Measurements from ENCODE around the gene ARL8A.
"Not testable (repeated sequence)": the region's sequence is repeated elsewhere in the genome, so short reads cannot be mapped to it uniquely, and the experiment has no call there.

The ARL8A gene

DNA sequence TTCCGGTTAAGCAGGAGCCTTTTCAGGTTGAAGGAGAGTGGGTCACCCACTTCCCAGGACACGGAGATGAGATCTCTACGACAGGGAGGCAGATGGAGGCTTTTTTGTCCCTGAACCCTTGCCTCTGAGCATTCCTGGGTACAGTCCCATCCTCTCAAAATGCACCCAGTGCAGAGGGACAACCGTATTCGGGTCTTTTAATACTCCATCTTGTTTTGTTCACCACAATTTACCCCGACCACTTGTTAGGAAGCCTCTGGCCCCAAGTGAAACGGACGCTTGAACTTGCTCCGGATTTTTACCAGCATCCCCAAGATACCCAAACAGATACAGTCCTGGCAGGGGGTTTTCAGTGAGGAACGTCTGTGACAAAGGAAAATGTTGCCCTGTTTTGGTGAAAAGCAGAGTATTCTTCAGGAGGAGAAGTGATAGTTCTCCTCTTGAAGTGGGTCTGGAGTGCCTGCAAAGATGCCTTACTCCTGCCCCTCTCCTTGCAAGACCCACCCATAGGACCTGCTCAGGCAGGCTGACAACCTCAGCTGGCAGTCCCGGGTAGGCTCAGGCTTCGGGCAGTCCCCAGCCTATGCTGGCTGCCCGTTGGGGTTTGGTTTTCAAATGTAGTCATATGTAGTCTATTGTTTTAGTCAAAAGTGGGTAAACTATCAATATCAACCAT lies 669 bp upstream of the ARL8A start:
- in situ Hi-C loops (cut with MboI; ENCODE audit: low pct_unique_long_range_greater_than_20kb, low sequenced_read_pairs, unreplicated experiment): no loop called here
- peak; percentile 64 for DNase-seq (ENCODE audit: low spot score)
- TF ChIP-seq, protein P1, sequence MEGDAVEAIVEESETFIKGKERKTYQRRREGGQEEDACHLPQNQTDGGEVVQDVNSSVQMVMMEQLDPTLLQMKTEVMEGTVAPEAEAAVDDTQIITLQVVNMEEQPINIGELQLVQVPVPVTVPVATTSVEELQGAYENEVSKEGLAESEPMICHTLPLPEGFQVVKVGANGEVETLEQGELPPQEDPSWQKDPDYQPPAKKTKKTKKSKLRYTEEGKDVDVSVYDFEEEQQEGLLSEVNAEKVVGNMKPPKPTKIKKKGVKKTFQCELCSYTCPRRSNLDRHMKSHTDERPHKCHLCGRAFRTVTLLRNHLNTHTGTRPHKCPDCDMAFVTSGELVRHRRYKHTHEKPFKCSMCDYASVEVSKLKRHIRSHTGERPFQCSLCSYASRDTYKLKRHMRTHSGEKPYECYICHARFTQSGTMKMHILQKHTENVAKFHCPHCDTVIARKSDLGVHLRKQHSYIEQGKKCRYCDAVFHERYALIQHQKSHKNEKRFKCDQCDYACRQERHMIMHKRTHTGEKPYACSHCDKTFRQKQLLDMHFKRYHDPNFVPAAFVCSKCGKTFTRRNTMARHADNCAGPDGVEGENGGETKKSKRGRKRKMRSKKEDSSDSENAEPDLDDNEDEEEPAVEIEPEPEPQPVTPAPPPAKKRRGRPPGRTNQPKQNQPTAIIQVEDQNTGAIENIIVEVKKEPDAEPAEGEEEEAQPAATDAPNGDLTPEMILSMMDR (IDR thresholded peaks at IDR 0.05; ENCODE audit: extremely low read depth, insufficient read depth, missing control alignments): no peak

DNA sequence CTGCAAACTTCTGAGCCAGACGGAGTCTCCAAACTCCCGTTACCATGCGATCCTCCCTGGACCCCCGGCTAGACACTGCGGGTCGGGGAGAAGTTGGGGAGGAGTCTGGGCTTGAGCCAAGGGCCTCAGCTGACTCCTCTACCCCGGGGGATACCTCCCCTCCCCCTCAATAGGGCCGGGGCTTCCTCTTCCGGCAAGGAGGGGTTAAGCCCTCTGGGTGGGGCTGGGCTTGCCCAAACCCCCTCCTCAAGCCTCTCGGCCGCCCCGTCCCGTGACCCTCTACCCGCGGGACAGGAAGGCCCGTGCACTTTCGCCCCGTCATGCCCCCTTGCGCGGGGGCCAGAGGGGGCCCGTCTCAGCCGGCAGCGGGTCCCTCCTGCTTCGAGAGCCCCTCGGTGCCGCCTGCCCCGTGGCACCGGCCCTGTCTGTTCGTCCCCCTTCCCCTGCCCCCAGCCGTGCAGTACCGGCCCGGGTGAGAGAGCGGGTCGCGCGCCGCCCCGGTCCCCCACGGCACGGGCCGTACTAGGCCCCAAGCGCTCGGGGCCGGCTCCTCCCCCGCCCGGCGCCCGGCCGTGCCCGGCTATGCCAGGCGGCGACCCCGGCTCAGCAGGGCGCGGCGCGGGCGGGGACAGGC lies 652 bp downstream of the ARL8A start:
- in situ Hi-C loops (cut with MboI; ENCODE audit: low pct_unique_long_range_greater_than_20kb, low sequenced_read_pairs, unreplicated experiment): no loop called here
- DNase-seq (ENCODE audit: low spot score): peak; percentile 80
- TF ChIP-seq, protein P1 (IDR thresholded peaks at IDR 0.05; ENCODE audit: extremely low read depth, insufficient read depth, missing control alignments): no peak

DNA sequence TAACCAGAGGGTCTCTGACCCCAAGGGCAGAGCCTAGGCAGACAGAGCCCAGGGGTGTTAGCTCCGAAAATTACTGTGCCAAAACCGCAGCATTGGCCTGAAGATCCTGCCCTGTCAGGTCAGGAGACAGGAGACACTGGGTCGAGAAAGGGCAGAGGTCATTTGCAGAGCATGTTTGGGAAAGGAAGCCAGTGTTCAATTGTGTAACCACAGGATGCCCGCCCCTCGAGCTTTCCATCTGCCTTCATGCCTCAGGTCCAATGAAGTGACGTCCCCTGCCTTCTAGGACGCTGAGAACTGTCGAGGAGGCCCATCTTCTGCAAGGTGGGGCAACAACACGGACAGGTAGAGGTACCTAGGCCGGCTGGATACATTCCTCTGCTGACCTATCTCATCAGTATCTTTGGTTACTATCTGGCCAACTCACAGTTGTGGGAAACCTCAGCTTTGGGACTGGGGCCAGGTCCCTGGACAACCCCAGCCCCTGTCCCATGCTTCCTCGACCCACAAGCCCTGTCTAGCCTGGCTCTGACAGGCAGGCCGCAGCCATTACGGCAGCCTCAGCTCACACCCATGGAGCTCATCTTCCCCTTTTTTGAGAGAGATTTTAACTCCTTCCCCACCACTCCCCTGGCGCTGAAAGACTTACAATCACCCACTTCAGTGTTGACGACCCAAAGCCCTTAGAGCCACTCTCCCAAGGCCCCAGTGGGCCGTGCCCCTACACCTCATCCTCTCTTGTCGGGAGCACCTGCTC lies 1.3 kb downstream of the ARL8A start:
- peak; percentile 59 for DNase-seq (ENCODE audit: low spot score)
- in situ Hi-C loops (cut with MboI; ENCODE audit: low pct_unique_long_range_greater_than_20kb, low sequenced_read_pairs, unreplicated experiment): no loop called here
- TF ChIP-seq, protein P1 (IDR thresholded peaks at IDR 0.05; ENCODE audit: extremely low read depth, insufficient read depth, missing control alignments): no peak

DNA sequence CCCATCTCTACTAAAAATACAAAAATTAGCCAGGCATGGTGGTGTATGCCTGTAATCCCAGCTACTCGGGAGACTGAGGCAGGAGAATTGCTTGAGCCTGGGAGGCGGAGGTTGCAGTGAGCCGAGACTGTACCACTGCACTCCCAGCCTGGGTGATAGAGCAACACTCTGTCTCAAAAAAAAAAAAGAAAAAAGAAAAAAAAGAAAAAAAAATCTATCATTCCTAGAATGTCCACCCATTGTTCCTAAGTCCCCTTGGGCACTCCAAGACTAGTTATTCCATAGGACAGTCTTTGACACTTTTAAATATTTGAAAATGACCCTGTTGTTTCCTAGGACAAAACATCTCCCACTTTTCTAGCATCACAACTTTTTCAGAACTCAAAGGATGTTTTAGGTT lies 3.1 kb downstream of the ARL8A start:
- DNase-seq (ENCODE audit: low spot score): not testable (repeated sequence)

DNA sequence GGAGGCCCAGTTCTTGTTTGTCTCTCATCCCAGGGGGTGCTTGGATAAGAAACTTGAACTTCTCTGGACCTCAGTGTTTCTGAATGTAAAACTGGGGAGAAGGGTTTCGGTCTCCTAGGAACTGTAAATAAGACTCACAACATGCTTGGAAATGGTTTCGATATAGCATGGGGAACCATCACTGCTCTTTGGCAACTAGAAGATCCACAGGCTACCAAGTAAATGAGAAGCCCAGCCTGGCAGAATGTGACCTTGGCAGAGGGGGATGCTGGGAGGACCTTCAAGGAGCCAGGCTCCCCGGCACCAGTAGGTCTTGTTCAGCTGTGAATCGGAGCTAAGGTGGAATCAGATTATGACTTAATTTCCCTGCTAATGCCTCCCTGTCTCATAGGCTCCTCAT lies 3.7 kb downstream of the ARL8A start:
- DNase-seq (ENCODE audit: low spot score): no peak
- TF ChIP-seq, protein P1 (IDR thresholded peaks at IDR 0.05; ENCODE audit: extremely low read depth, insufficient read depth, missing control alignments): no peak
- in situ Hi-C loops (cut with MboI; ENCODE audit: low pct_unique_long_range_greater_than_20kb, low sequenced_read_pairs, unreplicated experiment): no loop called here

More for the DNA sequence above, 3.1 kb downstream of the ARL8A start:
- in situ Hi-C loops (cut with MboI; ENCODE audit: low pct_unique_long_range_greater_than_20kb, low sequenced_read_pairs, unreplicated experiment): not testable (repeated sequence)

DNA sequence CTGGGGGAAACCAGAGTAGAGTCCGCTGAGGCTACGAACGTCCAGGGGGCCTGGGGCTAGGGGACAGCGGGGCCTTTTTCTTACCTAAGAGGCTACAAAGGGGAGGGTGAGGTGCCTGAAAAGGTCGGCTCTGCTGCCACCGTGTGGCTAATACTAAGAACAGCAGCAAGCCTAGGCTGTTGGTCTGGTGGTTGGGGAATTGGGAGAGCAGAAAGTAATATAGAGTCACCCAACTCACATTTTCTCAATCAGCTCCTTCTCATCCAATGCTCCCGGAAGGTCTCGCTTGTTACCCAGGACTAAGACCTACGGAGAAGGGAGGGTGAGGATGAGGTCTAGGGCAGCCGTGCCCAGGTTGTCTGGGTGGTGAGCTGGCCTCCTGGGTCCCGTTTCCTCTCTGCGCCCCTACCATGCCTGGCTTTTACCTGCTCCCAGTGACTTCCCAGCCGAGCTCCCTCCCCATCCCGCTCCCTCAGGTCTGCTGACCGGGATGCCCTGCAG lies 9.3 kb downstream of the ARL8A start:
- in situ Hi-C loops (cut with MboI; ENCODE audit: low pct_unique_long_range_greater_than_20kb, low sequenced_read_pairs, unreplicated experiment): loop anchor here (10.0 kb wide), 1 partner anchor 240 kb away; no protein-coding TSS in a partner anchor
- TF ChIP-seq, protein P1 (IDR thresholded peaks at IDR 0.05; ENCODE audit: extremely low read depth, insufficient read depth, missing control alignments): peak; percentile 87
- DNase-seq (ENCODE audit: low spot score): peak; percentile 93
